Inflammatory macrophage treated with lipopolysaccharide for 4 hours (primary cell): Measurements from ENCODE around the gene TSC2.
A peak's percentile ranks its signal among the peaks of the same experiment; 100 is the strongest.
"Not testable (repeated sequence)": the region's sequence is repeated elsewhere in the genome, so short reads cannot be mapped to it uniquely, and the experiment has no call there.

Experiments
- DNase-seq: peaks from one replicate; pipeline ENCODE4 v3.0.0-alpha.2; 2020

The TSC2 gene

GRCh38 chr16:2108446-2109270 lies 60.9 kb downstream of the TSC2 start:
- DNase-seq: not testable (repeated sequence)

DNA sequence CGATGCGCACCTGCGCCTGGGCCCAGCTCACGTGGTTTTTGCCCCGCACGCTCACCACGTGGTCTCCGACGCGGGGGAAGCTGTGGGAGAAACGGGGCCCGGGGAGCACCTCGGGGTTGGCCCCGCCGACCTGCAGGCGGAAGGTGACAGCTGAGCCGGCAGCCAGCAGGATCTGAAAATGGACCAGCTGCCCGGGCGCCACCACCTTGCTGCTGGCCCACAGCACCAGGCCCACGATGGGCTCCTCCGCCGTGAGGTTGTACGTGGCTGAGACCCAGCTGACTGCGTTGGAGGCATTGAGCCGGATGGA lies 61.4 kb downstream of the TSC2 start:
- DNase-seq: not testable (repeated sequence)

DNA sequence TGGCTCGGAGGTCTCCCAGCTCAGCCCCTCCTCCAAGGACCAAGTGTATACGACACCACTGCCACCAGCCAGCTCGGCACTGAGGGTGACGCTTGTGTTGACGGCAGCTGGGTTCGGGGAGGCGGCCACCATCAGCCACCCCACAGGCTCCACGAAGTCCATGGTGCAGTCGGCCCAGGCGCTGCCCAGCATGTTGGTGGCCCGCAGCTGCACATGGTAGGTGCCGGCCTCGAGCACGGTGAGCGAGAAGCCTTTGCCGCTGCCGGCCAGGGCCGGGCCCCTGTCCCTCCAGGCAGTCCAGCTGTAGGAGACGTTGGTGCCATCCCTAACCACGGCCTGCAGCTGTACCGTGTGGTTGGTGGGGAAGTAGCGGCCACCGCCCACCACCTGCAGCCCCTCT lies 62.1 kb downstream of the TSC2 start:
- not testable (repeated sequence) for DNase-seq

DNA sequence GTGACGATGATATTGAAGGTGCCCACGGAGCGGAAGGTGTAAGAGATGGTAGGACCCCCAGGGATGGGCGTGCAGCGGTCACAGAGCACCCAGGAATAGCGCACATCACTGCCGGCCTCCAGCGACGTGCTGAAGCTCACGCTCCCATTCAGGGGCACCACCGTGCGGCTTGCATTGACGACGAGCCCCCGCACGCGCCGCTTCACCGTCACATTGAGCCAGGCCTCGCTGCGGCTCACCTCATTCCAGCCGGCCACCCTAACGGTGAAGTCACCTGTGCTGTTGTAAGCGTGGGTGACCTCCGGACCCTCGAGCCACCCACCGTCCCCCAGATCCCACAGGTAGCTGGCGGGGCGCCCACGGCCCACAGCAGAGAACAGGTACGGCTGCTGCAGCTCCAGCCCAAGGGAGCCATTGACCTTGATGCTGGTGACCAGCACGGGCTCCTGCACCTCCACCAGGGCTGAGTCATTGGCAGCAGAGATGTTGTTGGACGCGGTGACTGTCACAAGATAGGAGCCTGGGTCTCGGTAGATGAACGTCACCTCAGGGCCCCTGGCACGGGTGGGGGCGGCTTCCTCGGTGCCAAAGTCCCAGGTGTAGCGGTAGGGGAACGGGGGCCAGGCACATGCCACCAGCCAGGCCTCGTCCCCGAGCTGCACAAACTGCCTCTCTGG lies 62.7 kb downstream of the TSC2 start:
- not testable (repeated sequence) for DNase-seq

DNA sequence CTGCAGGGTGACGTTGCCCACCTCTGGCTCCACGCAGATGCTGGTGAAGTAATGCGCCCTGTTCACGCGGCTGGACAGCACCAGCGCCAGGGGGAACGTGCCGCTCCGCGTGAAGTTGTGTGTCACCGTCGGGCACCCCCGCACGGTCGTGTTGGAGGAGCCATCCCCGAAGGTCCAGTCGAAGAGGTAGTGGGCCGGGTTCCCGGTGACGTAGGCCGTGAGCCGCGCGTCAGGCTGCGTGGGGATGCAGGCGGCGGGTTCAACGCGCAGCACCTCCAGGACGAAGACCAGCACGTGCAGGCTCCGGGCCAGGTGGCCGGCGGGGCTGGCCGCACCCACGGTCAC lies 63.2 kb downstream of the TSC2 start:
- not testable (repeated sequence) for DNase-seq

- DNase-seq: not testable (repeated sequence)
Measured at GRCh38 chr16:2111412-2112335, 63.9 kb downstream of the TSC2 start.

DNA sequence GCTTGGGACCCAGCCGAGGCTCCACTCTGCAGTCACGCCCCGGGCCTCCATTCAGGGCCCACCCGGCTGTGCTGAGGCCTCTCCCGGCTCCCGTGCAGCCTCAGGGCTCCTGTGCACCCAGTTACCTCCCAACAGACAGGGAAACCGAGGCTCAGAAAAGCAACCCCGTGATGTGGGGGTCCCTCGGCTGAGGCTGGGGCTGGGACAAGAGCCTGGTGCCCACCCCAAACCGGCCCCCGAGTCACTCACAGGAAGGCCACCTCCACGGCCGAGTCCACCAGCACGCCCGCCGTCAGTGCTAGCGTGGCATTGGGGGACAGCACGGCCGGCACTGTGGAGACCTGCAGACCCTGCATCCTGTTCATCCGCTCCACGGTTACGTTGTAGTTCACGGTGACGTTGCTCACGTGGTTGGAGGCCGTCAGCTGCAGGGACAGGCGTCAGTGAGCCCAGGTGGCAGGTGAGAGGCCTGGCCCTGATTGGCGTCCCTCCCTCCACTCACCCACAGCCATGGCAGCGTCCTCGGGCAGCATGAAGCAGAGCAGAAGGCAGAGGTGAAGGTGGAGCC lies 64.8 kb downstream of the TSC2 start:
- not testable (repeated sequence) for DNase-seq

- not testable (repeated sequence) for DNase-seq
Measured at GRCh38 chr16:2114225-2114624, 66.4 kb downstream of the TSC2 start.

DNA sequence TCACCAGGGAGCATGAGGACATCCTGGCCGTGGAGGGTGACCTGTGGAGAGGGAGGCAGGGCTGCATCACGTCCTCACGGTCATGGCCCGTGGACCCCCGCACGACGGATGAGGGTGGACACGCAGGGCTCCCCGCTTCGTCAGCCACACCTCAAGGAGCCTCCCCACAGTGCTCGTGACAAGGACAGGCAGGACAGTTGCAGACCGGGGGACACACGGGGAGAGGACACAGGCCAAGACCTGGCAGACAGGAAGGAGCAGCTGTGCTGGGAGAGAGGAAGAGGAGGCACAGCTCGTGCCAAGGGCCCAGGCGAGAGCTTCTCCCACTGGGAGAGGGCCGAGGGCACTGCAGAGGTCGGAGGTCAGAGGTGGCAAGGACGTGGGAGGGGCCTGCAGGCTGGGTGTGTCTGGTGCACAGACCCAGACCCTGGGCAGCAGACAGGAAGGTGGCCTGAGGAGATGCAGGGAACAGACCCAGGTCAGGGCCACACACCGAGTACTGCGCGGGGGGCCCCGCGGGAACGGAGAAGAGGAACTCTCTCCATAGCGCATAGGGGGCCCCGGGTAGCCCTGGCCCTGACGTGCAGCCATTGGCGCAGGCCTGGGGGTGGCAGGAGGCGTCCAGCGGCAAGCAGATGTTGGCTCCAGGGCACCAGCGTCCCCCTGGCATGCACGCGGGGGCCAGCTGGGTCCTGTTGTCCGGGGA lies 67.3 kb downstream of the TSC2 start:
- not testable (repeated sequence) for DNase-seq

GRCh38 chr16:2115591-2115973 lies 67.8 kb downstream of the TSC2 start:
- DNase-seq: no peak

DNA sequence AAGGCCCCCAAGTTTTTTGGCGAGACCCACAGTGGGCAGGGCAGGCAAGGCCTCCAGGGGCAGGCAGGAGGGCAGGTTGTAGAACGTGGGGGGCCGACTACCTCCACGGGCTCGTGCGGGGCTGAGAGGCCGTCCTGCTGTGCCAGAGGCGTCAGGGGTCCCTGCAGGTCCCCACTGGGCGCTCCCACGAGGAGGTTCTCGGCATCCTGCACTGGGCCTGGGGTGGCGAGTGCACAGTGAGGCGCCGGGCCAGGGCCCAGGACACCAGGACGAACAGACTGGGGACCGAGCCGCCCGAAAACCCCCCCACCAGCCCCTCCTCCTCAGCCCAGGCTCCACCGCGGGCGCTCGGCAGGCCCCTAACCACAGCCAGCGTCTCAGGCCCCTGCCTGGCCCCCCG lies 68.6 kb downstream of the TSC2 start:
- not testable (repeated sequence) for DNase-seq

DNA sequence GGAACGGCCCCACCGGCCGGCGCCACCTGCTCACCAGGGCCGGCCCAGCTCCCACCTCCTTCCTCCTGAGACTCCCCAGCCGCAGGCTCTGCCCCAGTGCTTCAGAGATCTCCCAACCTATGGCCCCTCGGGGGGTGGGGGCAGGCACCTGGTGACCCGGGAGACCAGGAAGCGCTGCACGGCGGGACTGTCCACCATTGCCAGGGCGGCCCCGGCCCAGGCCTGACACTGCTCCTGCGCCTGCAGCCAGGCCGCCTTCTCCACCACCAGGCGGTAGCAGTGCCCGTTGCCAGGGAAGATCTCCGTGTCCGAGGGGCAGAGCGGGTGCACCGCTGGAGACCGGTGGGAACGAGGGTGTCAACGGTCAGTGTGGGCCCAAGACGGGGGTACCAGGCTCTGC lies 69.6 kb downstream of the TSC2 start:
- not testable (repeated sequence) for DNase-seq

DNA sequence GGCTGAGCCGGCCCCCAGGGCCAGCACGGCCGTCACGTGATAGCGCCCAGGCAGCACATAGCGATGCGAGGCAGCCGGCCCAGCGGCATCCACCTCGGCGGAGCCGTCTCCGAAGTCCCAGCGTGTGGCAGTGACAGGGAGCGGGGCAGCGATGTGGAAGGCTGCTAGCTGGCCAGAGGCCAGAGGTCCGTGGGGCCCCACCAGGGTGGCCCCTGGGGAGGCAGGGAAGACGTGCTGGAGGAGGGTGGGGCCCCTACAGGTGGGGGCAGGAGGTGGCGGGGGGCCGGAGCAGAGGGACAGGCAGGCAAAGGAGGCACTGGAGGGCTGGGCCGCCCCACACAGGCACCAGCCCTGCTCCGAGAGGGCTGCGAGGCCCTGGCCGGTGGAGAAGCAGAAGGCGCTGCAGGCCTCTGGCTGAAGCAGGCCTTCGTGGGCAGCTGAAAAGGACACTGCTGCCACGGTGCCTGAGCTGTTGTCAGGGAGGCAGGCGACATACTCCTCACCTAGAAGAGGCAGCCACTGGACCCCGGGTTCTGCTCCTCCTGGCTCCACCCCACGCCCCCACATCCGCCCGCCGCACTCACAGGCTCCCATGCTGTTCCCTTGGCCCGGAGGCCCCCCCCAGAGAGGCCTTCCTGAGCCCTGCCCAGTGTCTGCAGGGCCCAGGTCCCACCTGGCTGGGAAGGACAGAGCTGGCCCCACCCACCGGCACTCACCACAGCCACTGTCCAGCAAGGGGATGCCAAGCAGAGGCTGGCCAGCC lies 70.4 kb downstream of the TSC2 start:
- DNase-seq: not testable (repeated sequence)

GRCh38 chr16:2121325-2121724 lies 73.5 kb downstream of the TSC2 start:
- DNase-seq: peak; percentile 13

- DNase-seq: no peak
Measured at GRCh38 chr16:2121853-2122252, 74.1 kb downstream of the TSC2 start.

DNA sequence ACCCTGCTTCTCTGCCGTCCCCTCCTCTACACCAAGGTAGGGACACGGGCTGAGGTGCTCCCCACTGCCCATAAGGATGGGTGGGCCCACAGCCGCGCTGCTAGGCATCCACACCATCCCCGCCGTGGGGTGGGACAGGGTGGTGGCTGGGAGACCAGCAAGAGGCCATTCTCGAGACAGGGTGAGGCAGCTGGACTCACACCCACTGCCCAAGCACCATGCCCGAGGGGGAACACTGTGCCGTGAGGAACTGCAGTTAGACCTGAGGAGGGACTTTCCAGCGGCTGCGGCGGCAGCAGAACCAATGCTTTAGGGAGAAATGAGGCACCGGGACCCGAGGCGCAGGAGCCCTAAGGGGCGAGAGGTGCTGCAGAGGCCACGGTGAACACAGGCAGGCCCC lies 74.6 kb downstream of the TSC2 start:
- DNase-seq: no peak

DNA sequence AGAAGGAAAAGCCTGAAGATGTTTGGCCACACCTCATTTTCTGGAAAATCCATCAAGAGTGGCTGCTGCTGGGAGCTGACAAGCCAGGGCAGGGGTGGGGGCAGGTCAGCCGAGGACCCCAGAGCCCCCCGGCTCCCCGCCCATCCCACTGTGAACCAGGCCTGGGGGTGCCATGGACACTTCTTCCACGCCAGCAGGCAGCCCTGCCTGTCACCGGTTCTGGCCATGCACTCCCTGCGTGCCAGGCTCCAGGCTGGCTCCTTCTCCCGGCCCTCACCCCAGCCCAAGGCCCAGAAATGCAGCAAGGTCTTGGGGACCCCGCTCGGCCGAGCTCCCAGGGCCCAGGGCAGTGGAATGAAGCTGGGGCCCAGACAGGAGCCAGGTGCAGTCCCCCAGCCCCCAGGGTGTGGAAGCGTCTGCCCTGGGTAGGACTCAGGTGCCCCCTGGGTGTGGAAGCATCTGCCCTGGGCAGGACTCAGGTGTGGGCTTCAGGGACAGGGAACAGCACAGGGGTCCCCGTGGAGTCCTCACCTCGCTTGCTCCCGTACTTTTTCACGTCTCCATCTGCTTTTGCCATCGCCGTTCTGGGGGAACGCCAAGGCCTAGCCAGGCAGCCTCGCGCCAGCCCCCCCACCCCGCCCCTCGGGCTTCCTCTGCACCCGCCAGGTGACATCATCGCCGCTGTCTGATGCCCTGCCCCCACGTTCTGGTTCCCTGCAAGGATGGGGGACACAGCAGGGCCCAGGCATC lies 75.3 kb downstream of the TSC2 start:
- not testable (repeated sequence) for DNase-seq

- not testable (repeated sequence) for DNase-seq
Measured at GRCh38 chr16:2123706-2124376, 76.1 kb downstream of the TSC2 start.

DNA sequence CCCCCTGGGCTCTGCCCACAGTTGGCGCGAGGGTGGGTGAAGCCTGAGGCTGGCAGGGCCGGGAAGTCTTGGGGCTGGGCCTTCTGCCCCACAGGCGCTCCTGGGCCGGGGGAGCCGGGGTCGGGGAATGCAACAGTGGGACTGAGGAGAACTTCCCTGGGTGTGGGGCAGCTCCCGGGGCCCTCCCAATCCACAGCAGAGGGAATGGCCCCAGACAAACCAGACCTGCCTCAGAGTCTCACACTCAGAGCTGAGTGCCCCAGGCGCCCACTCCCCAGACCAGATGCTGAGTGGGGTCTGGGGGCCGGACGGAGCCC lies 76.5 kb downstream of the TSC2 start:
- DNase-seq: not testable (repeated sequence)

GRCh38 chr16:2124694-2125444 lies 77.1 kb downstream of the TSC2 start:
- peak; percentile 18 for DNase-seq
